A549 (cell line): ENCODE data around the gene SMIM21. TPM values are rescaled to one million over a fixed set of nuclear protein-coding genes. Genes with fewer than 3 reads are reported as not detected.

Source experiments
- ATAC-seq, 2 experiments: fragments of 200-7000 bp in 1 of 2; fragments of >200 bp in 1 of 2; cut with Nextera tagmentation in 1 of 2; cut with Tn5 transposase in 1 of 2; 3 replicates each; pipeline versions ENCODE4 v1.8.0 to v1.9.1; 2018 to 2020; ENCODE audit warnings: mild to moderate bottlenecking in 1 of 2, moderate library complexity in 1 of 2
- CTCF ChIA-PET: fragments of 300-600 bp; sonication (Branson Sonifier 250); formaldehyde crosslinking; extraction: SDS; loops from one replicate; lab custom pipeline; 2021; ENCODE audit warnings: antibody characterized with exemption, inconsistent platforms; lab: Yijun Ruan, JAX
- POLR2A ChIA-PET: fragments of 350-600 bp; formaldehyde crosslinking; extraction: SDS; loops from one replicate; lab custom pipeline; 2021; ENCODE audit warnings: antibody characterized with exemption, inconsistent platforms; lab: Yijun Ruan, JAX
- DNase-seq, 2 experiments: peaks; one replicate each; pipeline versions ENCODE4 v3.0.0 to v3.0.0-alpha.2; 2011 to 2016; ENCODE audit warnings: low read depth in 1 of 2, low spot score in 1 of 2
- FAIRE-seq: peaks from 2 replicates; lab custom pipeline; 2011; peaks lifted over from hg19 to GRCh38; lab: Jason Lieb, UNC
- H3K27ac ChIP-seq, 2 experiments: fragments of >200 bp; sonication (Bioruptor Twin); formaldehyde crosslinking; 3 replicates each; pipeline ENCODE4 v1.5.1; 2016 to 2017
- H3K4me1 ChIP-seq: fragments of >200 bp; sonication (Bioruptor Twin); formaldehyde crosslinking; 3 replicates; pipeline ENCODE4 v1.6.1; 2016
- H3K4me2 ChIP-seq: fragments of >200 bp; sonication (Bioruptor Twin); formaldehyde crosslinking; 3 replicates; pipeline ENCODE4 v1.6.1; 2016
- H3K4me3 ChIP-seq: fragments of >200 bp; sonication (Bioruptor Twin); formaldehyde crosslinking; 3 replicates; pipeline ENCODE4 v1.5.1; 2016
- H3K9me3 ChIP-seq: fragments of >200 bp; sonication (Bioruptor Twin); formaldehyde crosslinking; 3 replicates; pipeline ENCODE4 v1.6.1; 2016
- CBX2 ChIP-seq: fragments of 200-600 bp; sonication (generic); IDR thresholded peaks from 2 replicates; pipeline ENCODE4 v1.6.1; 2016; ENCODE audit warnings: low read depth, mild to moderate bottlenecking, borderline replicate concordance
- CHD4 ChIP-seq: fragments of 200-600 bp; sonication (generic); IDR thresholded peaks from 2 replicates; pipeline ENCODE4 v1.6.1; 2016; ENCODE audit warnings: antibody characterized with exemption, mild to moderate bottlenecking, borderline replicate concordance
- CTCF ChIP-seq: fragments of >200 bp; sonication (Bioruptor Twin); formaldehyde crosslinking; IDR thresholded peaks from 3 replicates; pipeline ENCODE4 v1.5.1; 2016
- FOSL2 ChIP-seq, 2 experiments: fragments of 450-650 bp in 1 of 2; fragments of >200 bp in 1 of 2; sonication (Bioruptor Twin) in 1 of 2; formaldehyde crosslinking; IDR thresholded peaks; 2 replicates each; pipeline versions ENCODE4 v1.5.0 to v1.6.1; 2016 to 2020; ENCODE audit warnings: mild to moderate bottlenecking in 1 of 2, moderate library complexity in 1 of 2
- FOXS1 ChIP-seq: fragments of 250-450 bp; sonication (Bioruptor Pico); IDR thresholded peaks from 2 replicates; pipeline ENCODE4 v1.5.0; 2020; ENCODE audit warnings: mild to moderate bottlenecking, moderate library complexity
- GATA3 ChIP-seq: IDR thresholded peaks from 2 replicates; pipeline ENCODE4 v1.6.1; 2012; ENCODE audit warnings: borderline replicate concordance
- HES2 ChIP-seq: fragments of >200 bp; sonication (Bioruptor Twin); formaldehyde crosslinking; IDR thresholded peaks from 2 replicates; pipeline ENCODE4 v1.6.1; 2016
- KDM1A ChIP-seq: fragments of 200-600 bp; sonication (generic); IDR thresholded peaks from 2 replicates; pipeline ENCODE4 v1.6.1; 2016; ENCODE audit warnings: low read depth, mild to moderate bottlenecking
- NFE2L2 ChIP-seq: fragments of 150-350 bp; conservative IDR thresholded peaks from 2 replicates; pipeline ENCODE4 v1.6.1; 2014; ENCODE audit warnings: low read length
- PHF8 ChIP-seq: fragments of 200-600 bp; sonication (generic); IDR thresholded peaks from 2 replicates; pipeline ENCODE4 v1.6.1; 2016; ENCODE audit warnings: low read depth, mild to moderate bottlenecking, antibody characterized with exemption, moderate library complexity, borderline replicate concordance
- POLR2AphosphoS2 ChIP-seq: conservative IDR thresholded peaks from 2 replicates; pipeline ENCODE4 v1.6.1; 2012; ENCODE audit warnings: low read length, improper control_type of control experiment, inconsistent platforms
- RAD21 ChIP-seq, 2 experiments: fragments of >200 bp in 1 of 2; sonication (Bioruptor Twin) in 1 of 2; formaldehyde crosslinking in 1 of 2; IDR thresholded peaks in 1 of 2; conservative IDR thresholded peaks in 1 of 2; 2 replicates in 1 of 2; 3 replicates in 1 of 2; pipeline ENCODE4 v1.6.1; 2012 to 2018; ENCODE audit warnings: inconsistent platforms in 1 of 2
- SREBF2 ChIP-seq: fragments of 450-650 bp; IDR thresholded peaks from 2 replicates; pipeline ENCODE4 v1.6.1; 2014; ENCODE audit warnings: mild to moderate bottlenecking, moderate library complexity
- TFCP2L1 ChIP-seq: fragments of 250-450 bp; sonication (Bioruptor Pico); IDR thresholded peaks from 2 replicates; pipeline ENCODE4 v1.5.0; 2021; ENCODE audit warnings: mild to moderate bottlenecking
- TP53 ChIP-seq: fragments of 250-450 bp; sonication (Bioruptor Pico); IDR thresholded peaks from 2 replicates; pipeline ENCODE4 v1.5.0; 2021; ENCODE audit warnings: mild to moderate bottlenecking, moderate library complexity
- USF2 ChIP-seq: fragments of 450-650 bp; IDR thresholded peaks from 2 replicates; pipeline ENCODE4 v1.6.1; 2014; ENCODE audit warnings: antibody characterized with exemption
- ZNF302 ChIP-seq: fragments of 250-450 bp; sonication (Bioruptor Pico); IDR thresholded peaks from 2 replicates; pipeline ENCODE4 v1.9.0; 2021; ENCODE audit warnings: inconsistent platforms, mild to moderate bottlenecking, moderate library complexity
- WGBS: methylation state at CpG from one replicate; pipeline ENCODE4 v1.1.6; 2017; ENCODE audit errors: missing lambda C conversion rate; 5-methylcytosine and 5-hydroxymethylcytosine counted together
- polyA plus RNA-seq, 4 experiments: library from polyadenylated mRNA; depleted of rRNA in 3 of 4; stranded (reverse); fragments of >200 nt; fragmentation: RNase III in 1 of 4; extraction: RNeasy Plus Mini Kit Qiagen cat#74134 plus additional on column Dnase treatment in 1 of 4; gene quantifications; 2 replicates in 3 of 4; 3 replicates in 1 of 4; pipeline ENCODE4 v1.2.3, GENCODE V29; 2011 to 2017

Gene SMIM21
- polyA plus RNA-seq, 2 of the 4 experiments (the other 2 are of a cell fraction) = not detected

GRCh38 chr18:75375341-75375740, 52.2 kb downstream of the SMIM21 start:
- POLR2A ChIA-PET = no interaction called here

GRCh38 chr18:75374466-75374865, 53.0 kb downstream of the SMIM21 start:
- ChIA-PET CTCF (no interaction called here), POLR2A (no interaction called here)
- Histone ChIP-seq H3K4me3 (no peak overlapping the region), H3K4me1 (no peaks in the 10 kb centered on the region), H3K9me3 (no peaks in the 10 kb centered on the region), H3K4me2 (no peak overlapping the region), H3K27ac (no peak overlapping the region)
- 82% methylated on average over 6 of the region's 6 CpGs for WGBS
- no peak for TF ChIP-seq CHD4
- TF ChIP-seq CBX2 = no peak
- no peak for TF ChIP-seq TP53 (CRISPR knock-in tag)
- no peak for TF ChIP-seq FOXS1 (CRISPR knock-in tag)
- no peak for TF ChIP-seq TFCP2L1 (CRISPR knock-in tag)
- TF ChIP-seq NFE2L2 = no peak
- TF ChIP-seq CTCF = no peak
- TF ChIP-seq RAD21 (conservative IDR thresholded peaks at IDR 0.05 in 1 of 2, IDR thresholded peaks at IDR 0.05 in 1 of 2) = no peak
- no peak for TF ChIP-seq POLR2AphosphoS2
- no peak for ATAC-seq
- no peak for FAIRE-seq
- DNase-seq = no peak

More at GRCh38 chr18:75375341-75375740, 52.2 kb downstream of the SMIM21 start:
- TF ChIP-seq HES2 (no peak), ZNF302 (no peak)
- Histone ChIP-seq H3K4me3 (no peak overlapping the region), H3K4me1 (no peaks in the 10 kb centered on the region), H3K9me3 (no peaks in the 10 kb centered on the region), H3K27ac (peak overlapping the region in 1 of 2 experiments; percentile 50; a peak in 1 of 6 replicates), H3K4me2 (no peak overlapping the region)
- FAIRE-seq = no peak
- 81% methylated on average over 6 of the region's 6 CpGs for WGBS
- ATAC-seq = no peak
- CTCF ChIA-PET = no interaction called here
- DNase-seq = no peak

- no peak overlapping the region for H3K4me3 ChIP-seq
- no peak for ATAC-seq
- H3K9me3 ChIP-seq = no peaks in the 10 kb centered on the region
- H3K27ac ChIP-seq = no peak overlapping the region
- CTCF ChIA-PET = no interaction called here
- POLR2A ChIA-PET = no interaction called here
- no peaks in the 10 kb centered on the region for H3K4me1 ChIP-seq
- FAIRE-seq = no peak
- 67% methylated on average over 5 of the region's 17 CpGs for whole genome bisulfite sequencing
- H3K4me2 ChIP-seq = no peak overlapping the region
- no peak for DNase-seq
- TF ChIP-seq PHF8 = no peak
- TF ChIP-seq USF2 = no peak
- no peak for TF ChIP-seq CTCF
- TF ChIP-seq FOSL2 (IDR thresholded peaks at IDR 0.05) = no peak
- TF ChIP-seq FOSL2 (CRISPR knock-in tag; IDR thresholded peaks at IDR 0.05) = no peak
- no peak for TF ChIP-seq POLR2AphosphoS2
- TF ChIP-seq TP53 (CRISPR knock-in tag) = no peak
- TF ChIP-seq SREBF2 = no peak
- TF ChIP-seq KDM1A = no peak
- TF ChIP-seq GATA3 = no peak
Measured at GRCh38 chr18:75369026-75369721, 58.3 kb downstream of the SMIM21 start.
